Fibroblast of skin of left quadriceps (primary cell): ENCODE measurements around the gene ATP2B1.

ENCODE experiments used
- DNase-seq, 2 experiments: peaks; one replicate each; pipeline ENCODE4 v3.0.0-alpha.2; 2013; ENCODE audit warnings: low read depth in 2 of 2

ATP2B1 gene

GRCh38 chr12:89589753-89590152 is 118.9 kb downstream of the ATP2B1 start:
- DNase-seq, result no peak

DNA sequence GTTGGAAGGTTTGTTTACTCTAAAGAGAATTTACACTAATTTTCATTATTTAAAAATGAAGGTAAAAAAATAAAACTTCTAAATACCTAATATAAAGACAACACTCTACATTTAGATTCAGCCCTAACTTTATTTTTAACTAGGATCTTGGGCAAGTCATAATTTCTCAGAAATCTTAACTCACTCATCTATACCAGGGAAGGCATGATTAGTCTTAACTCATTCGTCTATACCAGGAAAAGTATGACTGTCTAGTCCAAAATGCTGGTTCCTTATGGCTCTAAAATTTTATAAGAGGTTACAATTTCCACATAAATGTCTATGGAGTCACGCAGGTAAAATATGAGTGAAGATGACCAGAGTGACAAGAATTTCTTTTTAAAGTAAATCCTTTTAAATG is 130.1 kb downstream of the ATP2B1 start:
- no peak for DNase-seq

GRCh38 chr12:89576572-89577220 is 131.9 kb downstream of the ATP2B1 start:
- DNase-seq, result no peak

DNA sequence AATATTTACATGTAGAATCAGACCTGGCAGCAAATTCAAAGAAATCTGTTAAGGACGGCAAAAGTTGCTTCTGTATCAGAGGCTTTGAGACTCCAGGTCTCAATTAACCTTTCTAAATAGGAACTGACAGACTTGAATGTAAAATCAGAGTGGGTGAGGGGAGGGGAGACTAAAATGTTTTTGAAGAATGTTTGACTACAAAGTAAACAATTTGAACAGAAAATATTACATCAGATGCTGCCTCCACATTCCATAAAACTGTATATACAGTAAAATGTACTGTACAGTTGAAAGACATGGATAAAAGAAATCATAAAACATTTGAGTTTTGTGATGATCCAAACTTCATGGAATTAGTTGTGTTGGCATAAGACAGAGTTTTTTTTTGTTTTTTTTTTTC is 133.3 kb downstream of the ATP2B1 start:
- DNase-seq, result peak; percentile 45 to 49

- DNase-seq, result peak; percentile 83 to 85
These were observed 133.9 kb downstream of the ATP2B1 start for GRCh38 chr12:89574736-89575208.

GRCh38 chr12:89573051-89573810 is 135.4 kb downstream of the ATP2B1 start:
- DNase-seq, result no peak

GRCh38 chr12:89571491-89572195 is 137.0 kb downstream of the ATP2B1 start:
- DNase-seq, result peak; percentile 24 to 36

GRCh38 chr12:89568484-89568883 is 140.2 kb downstream of the ATP2B1 start:
- DNase-seq, result no peak

DNA sequence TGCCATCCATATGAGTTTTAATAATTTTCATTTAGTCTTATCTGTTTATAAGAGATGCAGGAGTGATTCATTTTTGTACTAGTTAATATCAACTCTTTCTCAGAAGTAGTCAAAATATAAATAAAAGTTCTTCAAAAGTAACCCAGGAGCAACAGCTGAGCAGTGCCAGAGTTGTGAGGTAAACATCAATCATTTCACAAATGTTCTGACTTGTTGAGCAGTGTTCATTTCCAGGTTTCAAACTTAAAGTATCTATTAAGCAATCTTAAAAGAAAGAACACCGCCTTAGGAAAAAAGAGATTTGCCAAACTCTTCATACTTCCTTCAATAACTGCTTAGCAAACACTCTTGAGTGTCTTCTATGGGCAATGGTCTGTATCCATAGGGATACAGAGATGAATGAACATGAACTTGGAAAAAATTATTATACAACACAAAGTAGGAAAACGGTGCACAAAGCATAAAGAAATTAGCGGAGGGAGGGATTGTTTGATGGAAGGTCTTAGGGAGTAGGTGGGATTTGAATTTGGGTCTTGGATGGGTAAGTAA is 140.9 kb downstream of the ATP2B1 start:
- no peak for DNase-seq

DNA sequence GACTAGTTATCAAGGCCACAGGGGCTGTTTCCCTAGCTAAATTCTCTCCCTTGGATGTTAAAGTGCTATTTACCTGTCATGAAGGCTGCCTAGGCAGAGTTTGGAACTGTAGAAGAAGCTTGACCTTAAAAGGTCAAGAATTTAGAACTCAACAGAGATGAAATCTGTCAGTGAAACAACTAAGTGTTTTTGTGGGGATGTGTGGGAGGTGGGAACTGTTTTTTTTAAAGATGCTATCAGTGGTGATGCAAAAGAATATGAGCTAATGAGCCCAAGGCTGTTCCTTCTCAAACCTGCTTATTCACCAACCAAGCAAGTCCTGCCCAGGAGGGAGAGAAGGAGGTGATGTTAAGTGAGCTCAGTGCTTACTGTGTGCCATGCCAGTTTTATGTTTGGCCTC is 142.0 kb downstream of the ATP2B1 start:
- DNase-seq, result no peak

- DNase-seq, result no peak
These were observed 143.6 kb downstream of the ATP2B1 start for GRCh38 chr12:89565002-89565401.

GRCh38 chr12:89559753-89560152 is 148.9 kb downstream of the ATP2B1 start:
- DNase-seq, result no peak

DNA sequence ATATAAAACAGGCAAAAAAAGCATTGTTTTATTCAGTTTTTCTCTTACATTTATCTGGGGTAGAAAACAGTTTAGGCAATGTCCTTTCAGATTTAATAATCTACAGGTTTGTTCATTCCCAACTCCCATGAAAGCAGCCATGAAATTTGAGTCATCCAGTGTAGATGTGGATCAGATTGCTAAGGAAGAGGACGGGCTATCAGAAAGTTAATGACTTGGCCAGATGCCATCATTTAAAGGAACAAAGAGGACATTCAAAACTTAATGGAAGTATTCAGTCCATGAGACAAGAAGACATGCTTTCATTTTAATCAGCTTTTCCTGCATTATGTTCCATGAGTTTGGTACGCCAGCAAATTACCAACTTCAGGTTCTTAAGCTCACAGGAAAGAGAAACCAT is 151.7 kb downstream of the ATP2B1 start:
- no peak for DNase-seq

DNA sequence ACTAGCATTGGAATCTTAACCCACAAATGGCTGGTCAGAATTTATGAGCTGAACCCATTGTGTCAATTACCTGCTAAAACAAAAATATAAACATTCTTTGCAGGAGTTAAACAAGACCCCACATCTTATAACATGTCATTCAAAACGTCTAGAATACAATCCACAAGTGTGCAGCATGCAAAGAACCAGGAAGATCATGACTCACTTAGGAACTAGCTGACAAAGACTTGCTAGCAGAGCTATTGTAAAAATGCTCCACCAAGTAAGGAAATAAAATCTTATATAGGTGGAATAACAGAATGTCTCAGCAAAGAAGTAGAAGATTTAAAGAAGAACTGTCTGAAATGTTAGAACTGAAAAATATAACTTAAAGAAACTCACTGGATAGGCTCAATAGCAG is 156.3 kb downstream of the ATP2B1 start:
- no peak for DNase-seq

- DNase-seq, result no peak
These were observed 156.9 kb downstream of the ATP2B1 start for GRCh38 chr12:89551747-89552146.

DNA sequence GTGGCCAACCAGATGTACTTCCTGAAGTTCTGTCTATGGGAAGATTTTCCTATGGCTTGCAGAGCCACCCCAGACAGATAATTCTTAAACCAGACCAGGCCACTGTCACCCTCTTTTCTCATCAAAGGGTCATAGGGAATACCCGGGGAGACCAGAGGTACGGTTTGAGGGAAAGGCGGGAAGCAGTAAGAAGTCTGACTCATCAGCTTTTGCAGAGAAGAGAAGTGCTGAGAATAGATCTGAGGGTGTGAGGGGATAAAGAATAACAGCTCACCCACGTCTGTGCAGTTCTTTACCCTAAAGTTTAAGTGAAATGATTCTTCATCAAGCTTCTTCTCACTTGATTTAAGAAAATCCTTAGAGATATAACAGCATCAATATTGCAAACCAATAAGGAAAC is 161.5 kb downstream of the ATP2B1 start:
- no peak for DNase-seq

DNA sequence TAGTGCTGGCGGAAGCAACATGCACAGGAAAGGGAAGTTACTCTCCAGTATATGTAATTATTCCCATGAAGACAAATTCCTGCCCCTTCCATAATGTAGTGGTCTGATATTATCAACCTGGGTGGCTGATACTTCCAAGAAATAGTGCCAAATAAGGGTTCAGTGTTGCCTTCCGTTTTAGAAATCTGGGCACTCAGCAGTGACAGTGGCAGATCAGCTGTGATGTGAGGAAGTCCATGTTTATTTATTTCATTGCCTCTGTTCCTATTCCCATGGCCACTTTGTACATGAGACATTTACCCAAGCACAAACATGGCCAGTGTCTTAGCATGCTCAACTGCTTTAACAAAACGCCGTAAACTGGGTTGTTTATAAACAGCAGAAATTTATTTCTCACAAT is 162.5 kb downstream of the ATP2B1 start:
- DNase-seq, result no peak

GRCh38 chr12:89544681-89545184 is 163.9 kb downstream of the ATP2B1 start:
- no peak for DNase-seq

DNA sequence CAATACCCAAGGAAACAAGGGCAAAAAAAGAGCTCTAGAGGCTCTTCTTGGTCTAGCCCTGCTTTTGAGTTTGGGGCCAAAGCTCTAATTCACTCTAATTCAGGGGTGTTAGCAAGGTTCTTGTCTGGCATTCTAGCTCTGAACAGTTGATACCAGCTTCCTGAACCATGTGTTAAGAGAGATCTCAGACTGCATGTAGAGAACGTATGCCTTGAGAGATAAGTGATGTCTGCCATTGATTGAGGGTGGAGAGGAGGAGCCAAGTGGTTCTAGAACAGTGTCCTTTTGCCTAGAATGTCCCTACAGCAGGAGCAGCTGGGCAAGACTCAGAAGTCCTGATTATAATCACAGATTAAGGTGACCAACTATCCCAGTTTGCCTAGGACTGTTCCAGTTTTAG is 164.6 kb downstream of the ATP2B1 start:
- no peak for DNase-seq

GRCh38 chr12:89542912-89543592 is 165.6 kb downstream of the ATP2B1 start:
- DNase-seq, result peak; percentile 65 to 69

DNA sequence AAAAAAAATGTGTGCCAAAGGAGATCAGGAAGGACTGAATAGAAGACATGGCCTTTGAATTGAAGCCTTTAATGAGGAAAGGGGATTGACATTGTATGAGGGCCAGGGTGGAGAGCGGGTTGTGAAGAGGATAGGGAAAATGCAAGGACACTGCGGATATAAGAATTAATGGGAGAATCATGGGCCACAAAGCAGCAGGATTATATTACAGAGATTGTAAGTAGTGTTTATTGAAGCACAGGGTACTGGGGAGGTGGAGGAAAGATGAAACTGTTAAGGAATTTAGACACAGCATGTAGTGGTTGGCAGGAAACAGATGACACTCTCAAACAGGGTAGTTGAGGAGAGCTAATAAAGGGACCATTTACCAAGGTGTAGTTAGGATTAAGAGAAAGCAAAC is 166.4 kb downstream of the ATP2B1 start:
- no peak for DNase-seq

DNA sequence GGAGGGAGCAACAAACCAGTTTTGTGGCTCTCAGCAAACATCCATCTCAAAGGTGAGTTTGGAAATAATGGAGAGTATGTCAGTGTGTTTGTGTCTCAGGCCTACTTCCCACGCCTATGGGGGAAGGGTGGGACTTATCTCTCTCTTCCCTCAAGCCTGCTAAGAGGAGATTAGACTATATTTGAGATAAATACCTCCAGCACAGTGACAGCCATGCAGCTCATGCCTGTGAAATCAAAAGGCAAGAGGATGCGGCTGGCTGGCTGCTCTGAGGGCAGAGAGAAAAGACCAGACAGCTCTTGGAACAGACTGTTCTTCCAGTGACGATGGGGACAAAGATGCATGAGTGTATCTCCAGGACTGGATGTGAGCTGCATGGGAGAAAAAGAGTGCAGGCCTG is 168.1 kb downstream of the ATP2B1 start:
- no peak for DNase-seq
